Adipose tissue (tissue), 3 donors: Measurements from ENCODE around the gene ACTL6B. TPM values are rescaled to one million over a fixed set of nuclear protein-coding genes. Genes with fewer than 3 reads are reported as not detected.

Source experiments
- H3K27ac ChIP-seq: one replicate; pipeline ENCODE4 v1.5.1; 2013; ENCODE audit warnings: low read depth, low read length
- WGBS, 3 donors: extraction: QIAGEN DNeasy Blood & Tissue Kit; methylation state at CpG; one replicate each; pipeline ENCODE4 v1.1.7; 2013; 5-methylcytosine and 5-hydroxymethylcytosine counted together
- polyA plus RNA-seq, 3 donors: library from polyadenylated mRNA; stranded (reverse); fragments of 200-250 nt; gene quantifications; one replicate each; pipeline ENCODE4 v1.2.3, GENCODE V29; 2013
- donor health status: healthy with polysubstance abuse.
- donor health status: Bipolar disorder and iron deficiency.
- donor health status: healthy.

Gene ACTL6B
- polyA plus RNA-seq, 3 donors: 0.09 to 0.53 TPM; not detected in 1

DNA sequence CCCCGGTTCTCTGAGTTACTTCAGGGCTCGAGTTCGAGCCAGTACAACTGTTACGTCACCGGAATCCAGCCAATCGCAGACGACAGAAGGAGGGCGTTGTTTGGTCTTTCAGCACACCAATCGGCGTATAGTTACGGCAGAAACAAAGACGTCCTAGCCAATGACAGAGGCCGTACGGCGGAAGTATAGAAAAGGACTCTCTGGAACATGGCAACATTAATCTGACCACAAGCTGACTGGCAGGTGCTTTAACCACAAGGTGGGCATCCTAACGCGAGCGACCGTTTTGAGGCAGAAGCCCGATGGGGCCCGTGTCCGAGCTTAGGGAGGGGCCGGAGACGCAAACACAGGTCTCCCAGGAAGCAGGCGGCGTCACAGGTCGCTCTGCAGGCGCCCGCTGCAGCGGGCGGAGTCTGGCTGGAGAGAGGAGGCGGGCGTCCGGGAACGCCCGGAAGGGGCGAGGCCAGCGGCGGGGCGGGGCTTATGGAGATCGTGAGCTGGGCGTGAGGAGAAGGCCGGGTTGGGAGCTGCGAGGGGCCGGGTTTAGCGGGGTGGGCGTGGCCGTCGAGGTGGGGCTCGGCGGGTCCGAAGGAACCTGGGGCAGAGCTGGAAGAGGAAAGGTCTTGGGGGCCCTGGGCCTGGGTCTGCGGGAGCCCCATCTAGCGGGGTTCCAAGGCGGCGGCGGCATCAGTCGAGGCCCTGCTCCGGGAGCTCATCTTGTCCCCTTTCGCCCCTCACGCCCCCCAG, 44.1 kb downstream of the ACTL6B start, which contains the start of gene MOSPD3:
TSS of gene MOSPD3 (plus strand) at position 558 of the 747 bp plus-strand sequence. CDS start 252 bp downstream, outside the sequence.
- WGBS, 3 donors: 0 to 1% (median 0%) methylated on average over 54 to 61 of the region's 61 CpGs
- peak within 1 kb of the TSS; percentile 33 for H3K27ac ChIP-seq

DNA sequence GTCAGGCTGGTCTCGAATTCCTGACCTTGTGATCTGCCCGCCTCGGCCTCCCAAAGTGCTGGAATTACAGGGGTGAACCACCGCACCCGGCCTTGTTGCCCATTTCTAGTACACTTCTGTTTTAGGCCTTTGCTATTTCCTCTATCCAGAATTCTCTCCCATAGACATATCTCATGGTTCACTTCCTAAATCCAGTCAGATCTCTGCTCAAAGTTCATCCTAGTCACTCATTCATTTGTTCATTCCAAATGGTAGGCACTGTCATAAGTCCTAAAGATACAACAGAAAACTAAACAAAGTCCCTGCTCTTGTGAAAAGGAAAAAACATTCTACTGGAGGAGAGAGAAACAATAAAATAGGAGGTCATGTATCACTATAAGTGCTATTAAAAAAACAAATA, 46.3 kb downstream of the ACTL6B start:
- WGBS, 3 donors: 89 to 94% (median 89%) methylated on average over 5 of the region's 5 CpGs
- H3K27ac ChIP-seq: no peak overlapping the region

GRCh38 chr7:100607111-100607510, 49.1 kb downstream of the ACTL6B start:
- WGBS, 3 donors: 91 to 93% (median 92%) methylated on average over 7 to 8 of the region's 8 CpGs
- H3K27ac ChIP-seq: no peak overlapping the region

GRCh38 chr7:100606313-100606712, 49.9 kb downstream of the ACTL6B start:
- WGBS, 3 donors: 88 to 94% (median 90%) methylated on average over 12 of the region's 12 CpGs

GRCh38 chr7:100604976-100605911, 51.0 kb downstream of the ACTL6B start:
- H3K27ac ChIP-seq: no peak overlapping the region
- WGBS, 3 donors: 13 to 29% (median 19%) methylated on average over 67 to 68 of the region's 68 CpGs

More at GRCh38 chr7:100606313-100606712, 49.9 kb downstream of the ACTL6B start:
- no peak overlapping the region for H3K27ac ChIP-seq

GRCh38 chr7:100604028-100604975, 51.9 kb downstream of the ACTL6B start:
- 1% methylated on average over 54 to 70 of the region's 70 CpGs for WGBS, 3 donors
- H3K27ac ChIP-seq: peak overlapping the region; percentile 11

GRCh38 chr7:100603726-100604027, 52.6 kb downstream of the ACTL6B start:
- 14 to 20% (median 16%) methylated on average over 10 of the region's 10 CpGs for WGBS, 3 donors

GRCh38 chr7:100602889-100603725, 53.1 kb downstream of the ACTL6B start:
- no peak overlapping the region for H3K27ac ChIP-seq
- 45 to 53% (median 50%) methylated on average over 19 to 21 of the region's 21 CpGs for WGBS, 3 donors

More at GRCh38 chr7:100603726-100604027, 52.6 kb downstream of the ACTL6B start:
- peak overlapping the region; percentile 11 for H3K27ac ChIP-seq

DNA sequence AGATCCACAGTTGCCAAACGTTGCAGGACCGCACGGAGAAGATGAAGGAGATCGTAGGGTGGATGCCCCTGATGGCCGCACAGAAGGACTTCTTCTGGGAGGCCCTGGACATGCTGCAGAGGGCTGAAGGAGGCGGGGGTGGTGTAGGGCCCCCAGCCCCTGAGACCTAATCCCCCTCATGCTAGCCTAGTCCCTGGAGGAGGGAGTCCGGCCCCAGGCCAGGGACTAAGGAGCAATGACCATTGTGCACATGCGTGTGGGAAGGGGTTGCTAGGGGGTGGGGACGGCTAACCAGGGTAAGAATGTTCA, 55.6 kb downstream of the ACTL6B start:
- H3K27ac ChIP-seq: no peak overlapping the region
- 76 to 83% (median 80%) methylated on average over 9 of the region's 9 CpGs for WGBS, 3 donors

GRCh38 chr7:100599911-100600729, 56.1 kb downstream of the ACTL6B start:
- WGBS, 3 donors: 62 to 74% (median 69%) methylated on average over 17 to 18 of the region's 18 CpGs
- H3K27ac ChIP-seq: no peak overlapping the region

DNA sequence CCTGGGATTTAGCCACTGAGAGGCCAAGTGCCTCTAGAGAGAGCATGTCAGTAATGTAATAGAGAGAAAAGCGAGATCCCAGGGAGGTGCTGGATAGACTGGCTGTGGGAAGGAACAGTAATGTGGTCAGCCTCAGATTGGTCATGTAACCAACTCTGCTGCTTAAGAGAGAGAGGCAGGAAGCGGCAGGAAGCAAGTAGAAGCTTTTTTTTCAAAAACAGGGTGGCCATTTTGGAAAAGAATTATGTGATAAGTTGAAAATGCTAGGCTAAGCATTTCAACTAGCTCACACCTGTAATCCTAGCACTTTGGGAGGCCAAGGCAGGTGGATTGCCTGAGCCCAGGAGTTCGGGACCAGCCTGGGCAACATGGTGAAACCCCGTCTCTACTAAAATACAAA, 57.8 kb downstream of the ACTL6B start:
- H3K27ac ChIP-seq: no peak overlapping the region
- WGBS, 3 donors: 83 to 85% (median 85%) methylated on average over 4 of the region's 4 CpGs

GRCh38 chr7:100595188-100595587, 61.1 kb downstream of the ACTL6B start:
- H3K27ac ChIP-seq: no peak overlapping the region
- 95 to 98% (median 96%) methylated on average over 7 of the region's 7 CpGs for WGBS, 3 donors

Other genes starting within 250 kb of the ACTL6B start
- gene ZCWPW1, start 227.7 kb downstream of the ACTL6B start, polyA plus RNA-seq: 1 to 10 TPM; 3.5 to 9.6 (median 5.5) TPM
- 10 to 100 TPM; 12.9 to 33.4 (median 20.5) TPM for gene MEPCE, start 226.6 kb downstream of the ACTL6B start, polyA plus RNA-seq
- gene PPP1R35, start 220.0 kb downstream of the ACTL6B start, polyA plus RNA-seq: 10 to 100 TPM; 14.2 to 24.4 (median 21.1) TPM
- under 1 TPM in 2 of 3 donors, not detected in 1; 0.13 to 0.28 TPM for gene SPACDR, start 192.2 kb downstream of the ACTL6B start, polyA plus RNA-seq
- 10 to 100 TPM; 20.6 to 49.0 (median 27.0) TPM for gene TSC22D4, start 177.2 kb downstream of the ACTL6B start, polyA plus RNA-seq
- 1 to 10 TPM in 1 of 3 donors, under 1 TPM in 2; 0.68 to 1.8 (median 0.83) TPM for gene NYAP1, start 172.5 kb downstream of the ACTL6B start, polyA plus RNA-seq
- gene AGFG2, start 117.2 kb downstream of the ACTL6B start, polyA plus RNA-seq: 10 to 100 TPM; 10.4 to 21.8 (median 16.6) TPM
- 1 to 10 TPM; 2.5 to 4.3 (median 2.9) TPM for gene SAP25, start 82.5 kb downstream of the ACTL6B start, polyA plus RNA-seq
- gene LRCH4, start 70.3 kb downstream of the ACTL6B start, polyA plus RNA-seq: 10 to 100 TPM; 23.5 to 37.1 (median 33.4) TPM
- gene FBXO24, start 70.1 kb downstream of the ACTL6B start, polyA plus RNA-seq: under 1 TPM; 0.16 to 0.52 (median 0.45) TPM
- gene PCOLCE, start 54.1 kb downstream of the ACTL6B start, polyA plus RNA-seq: 10 to 100 TPM; 21.8 to 89.5 (median 80.4) TPM
- 10 to 100 TPM; 13.1 to 25.6 (median 17.9) TPM for gene MOSPD3, start 43.9 kb downstream of the ACTL6B start, polyA plus RNA-seq
- gene TFR2, start 14.9 kb downstream of the ACTL6B start, polyA plus RNA-seq: 1 to 10 TPM in 1 of 3 donors, under 1 TPM in 2; 0.22 to 1.5 (median 0.48) TPM
- gene GNB2, start 17.3 kb upstream of the ACTL6B start, polyA plus RNA-seq: 100 to 1,000 TPM; 156 to 286 (median 227) TPM
- 10 to 100 TPM; 17.3 to 35.3 (median 19.1) TPM for gene GIGYF1, start 37.8 kb upstream of the ACTL6B start, polyA plus RNA-seq
- gene POP7, start 49.7 kb upstream of the ACTL6B start, polyA plus RNA-seq: 10 to 100 TPM; 25.2 to 31.3 (median 27.4) TPM
- gene EPO, start 64.0 kb upstream of the ACTL6B start, polyA plus RNA-seq: 1 to 10 TPM in 1 of 3 donors, under 1 TPM in 1, not detected in 1; 0.06 to 4.4 TPM
- under 1 TPM in 1 of 3 donors, not detected in 2; 0.02 TPM for gene ZAN, start 77.1 kb upstream of the ACTL6B start, polyA plus RNA-seq
- gene EPHB4, start 171.1 kb upstream of the ACTL6B start, polyA plus RNA-seq: 10 to 100 TPM; 22.2 to 37.5 (median 22.6) TPM
- gene SLC12A9, start 196.3 kb upstream of the ACTL6B start, polyA plus RNA-seq: 10 to 100 TPM; 12.0 to 18.8 (median 13.8) TPM
- 10 to 100 TPM; 37.1 to 57.1 (median 51.7) TPM for gene TRIP6, start 210.9 kb upstream of the ACTL6B start, polyA plus RNA-seq
- gene SRRT, start 218.7 kb upstream of the ACTL6B start, polyA plus RNA-seq: 10 to 100 TPM; 47.0 to 74.9 (median 57.4) TPM
- gene UFSP1, start 233.3 kb upstream of the ACTL6B start, polyA plus RNA-seq: 1 to 10 TPM; 3.3 to 6.2 (median 3.5) TPM
- gene ACHE, start 239.4 kb upstream of the ACTL6B start, polyA plus RNA-seq: 1 to 10 TPM in 1 of 3 donors, under 1 TPM in 2; 0.67 to 2.4 (median 0.73) TPM